IPS-NIHi7 (cell line): ENCODE measurements around the gene NAGK.
"Not testable (repeated sequence)": the region's sequence is repeated elsewhere in the genome, so short reads cannot be mapped to it uniquely, and the experiment has no call there.

Experiments
- DNase-seq: peaks from one replicate; pipeline ENCODE4 v3.0.0; 2012; ENCODE audit warnings: mixed read lengths; ENCODE audit errors: extremely low spot score

The NAGK gene

GRCh38 chr2:71068218-71069035 lies at the start of gene NAGK:
Gene NAGK (plus strand): TSS chr2:71068648. CDS start chr2:71068684, 36 bp downstream.
- peak; percentile 99 for DNase-seq

DNA sequence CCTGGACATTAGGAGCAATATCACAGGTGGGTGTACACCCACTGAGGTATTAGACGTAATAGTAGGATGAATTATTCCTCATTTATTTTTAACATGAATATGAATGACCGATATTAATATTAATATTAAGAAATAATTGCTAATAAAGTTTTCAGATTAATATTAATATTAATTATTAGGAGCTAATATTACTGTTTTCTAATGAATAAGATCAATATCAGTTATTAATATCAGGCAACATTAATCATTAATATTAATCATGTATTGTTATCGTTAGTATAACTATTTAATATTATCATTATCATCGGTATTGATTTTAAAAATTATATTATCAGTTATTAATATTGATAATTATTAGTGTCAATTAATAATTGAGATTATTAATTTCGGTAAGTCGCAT lies 48.5 kb upstream of the NAGK start:
- not testable (repeated sequence) for DNase-seq

DNA sequence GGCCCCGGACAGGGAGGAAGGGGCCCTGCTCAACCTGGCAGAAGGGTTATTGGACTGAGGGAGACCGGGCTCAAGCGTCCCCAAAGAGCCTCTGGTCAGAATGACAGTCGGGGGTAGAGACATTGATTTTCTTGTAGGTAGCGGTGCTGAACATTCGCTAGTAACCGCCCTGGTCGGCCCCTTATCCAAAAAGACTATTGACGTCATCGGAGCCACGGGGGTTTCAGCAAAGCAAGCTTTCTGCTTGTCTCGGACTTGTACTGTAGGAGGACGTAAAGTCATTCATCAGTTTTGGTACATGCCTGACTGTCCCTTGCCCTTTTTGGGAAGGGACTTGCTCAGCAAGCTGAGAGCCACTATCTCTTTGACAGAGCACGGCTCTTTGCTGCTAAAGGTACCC lies 47.1 kb upstream of the NAGK start:
- DNase-seq: not testable (repeated sequence)

DNA sequence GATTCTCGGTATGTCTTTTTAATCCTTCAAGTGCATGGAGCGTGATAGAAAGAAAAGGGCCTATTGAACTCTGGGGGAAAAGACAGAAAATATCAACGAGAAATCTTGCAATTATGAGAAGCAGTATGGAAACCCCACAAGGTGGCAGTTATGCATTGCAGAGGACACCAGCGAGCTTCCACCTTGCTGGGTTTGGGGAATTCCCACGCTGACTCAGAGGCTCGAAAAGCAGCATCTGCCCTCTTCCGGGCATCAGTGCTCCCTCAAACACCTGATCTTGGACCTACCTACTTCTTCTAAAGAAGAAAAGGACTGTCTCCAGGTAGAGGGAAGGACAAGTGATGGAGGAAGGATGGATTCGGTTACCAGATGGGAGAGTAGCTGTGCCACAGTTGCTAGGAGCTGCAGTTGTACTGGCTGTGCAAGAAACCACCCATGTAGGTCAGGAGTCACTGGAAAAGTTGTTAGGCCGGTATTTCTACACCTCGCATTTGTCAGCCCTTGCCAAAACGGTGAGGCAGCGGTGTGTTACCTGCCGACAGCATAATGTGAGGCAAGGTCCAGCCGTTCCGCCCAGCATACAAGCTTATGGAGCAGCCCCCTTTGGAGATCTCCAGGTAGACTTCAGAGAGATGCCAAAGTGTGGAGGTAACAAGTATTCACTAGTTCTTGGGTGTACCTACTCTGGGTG lies 44.8 kb upstream of the NAGK start:
- DNase-seq: not testable (repeated sequence)

DNA sequence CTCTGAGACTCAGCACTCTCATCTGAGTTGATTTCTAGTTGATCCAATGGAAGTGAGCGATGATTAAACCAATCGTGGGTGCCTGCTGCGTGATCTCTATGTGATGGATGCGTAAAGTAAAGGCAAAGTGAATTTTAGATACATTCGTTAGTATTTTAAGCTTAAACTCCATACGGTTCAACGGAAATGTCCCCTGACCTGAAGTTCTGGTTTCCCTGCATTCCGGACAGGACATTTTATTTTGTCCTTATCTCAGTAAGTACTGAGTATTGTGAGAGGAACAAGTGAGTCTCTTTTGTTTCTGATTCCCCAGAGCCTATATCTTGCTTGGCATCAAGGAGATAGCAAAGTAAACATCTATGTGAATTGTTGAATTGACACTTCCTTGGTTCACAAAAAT lies 32.2 kb upstream of the NAGK start:
- DNase-seq: not testable (repeated sequence)

- DNase-seq: no peak
Measured at GRCh38 chr2:71042287-71042686, 26.2 kb upstream of the NAGK start.

DNA sequence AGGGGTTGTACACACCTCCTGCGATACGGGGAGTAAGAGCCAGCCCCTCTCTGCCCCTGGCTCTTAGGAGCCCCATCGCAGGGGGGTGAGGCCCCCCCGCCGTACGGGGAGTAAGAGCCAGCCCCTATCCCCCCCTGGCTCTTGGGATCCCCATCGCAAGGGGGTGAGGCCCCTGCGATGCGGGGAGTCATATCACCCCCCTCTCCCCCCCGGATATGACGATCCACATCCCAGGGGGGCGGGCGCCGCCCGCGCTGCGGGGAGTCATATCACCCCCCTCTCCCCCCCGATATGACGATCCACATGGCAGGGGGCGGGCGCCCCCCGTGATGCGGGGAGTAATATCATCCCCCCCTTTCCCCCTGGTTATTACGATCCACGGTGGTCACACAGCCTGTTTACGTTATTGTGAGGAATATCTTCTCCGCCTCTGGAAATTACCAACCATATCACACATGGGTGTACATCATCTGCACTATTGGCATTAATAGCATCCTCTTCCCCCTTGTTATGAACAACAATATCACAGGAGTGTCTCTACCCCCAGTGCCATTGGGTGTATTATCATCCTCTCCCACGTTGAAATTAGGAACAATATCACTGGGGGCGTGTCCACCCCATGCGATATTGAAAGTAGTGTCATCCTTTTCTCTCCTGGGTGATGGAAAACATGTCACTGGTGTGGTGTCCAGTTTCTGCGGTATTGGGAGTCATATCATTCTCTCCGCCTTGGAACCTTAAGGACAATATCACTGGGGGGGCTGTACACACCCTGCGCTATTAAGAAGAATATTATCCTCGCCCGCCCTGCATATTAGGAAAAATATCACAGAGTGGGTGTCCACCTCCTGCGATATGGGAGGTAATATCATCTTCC lies 24.7 kb upstream of the NAGK start:
- no peak for DNase-seq

DNA sequence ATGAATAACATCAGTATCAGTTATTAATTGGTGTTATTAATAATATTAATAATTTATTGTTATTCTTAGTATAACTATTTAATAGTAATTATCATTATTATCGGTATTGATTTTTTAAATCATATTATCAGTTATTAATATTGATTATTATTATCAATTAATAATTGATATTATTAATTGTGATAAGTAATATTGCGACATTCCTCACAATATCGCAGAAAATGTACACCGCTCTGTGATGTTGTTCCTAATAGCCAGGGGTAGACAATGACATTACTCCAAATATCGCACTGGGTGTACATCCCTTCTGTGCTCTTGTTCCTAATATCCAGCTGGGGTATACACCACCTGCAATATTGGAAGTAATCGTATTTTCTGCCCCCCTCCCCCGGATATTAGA lies 23.3 kb upstream of the NAGK start:
- no peak for DNase-seq

DNA sequence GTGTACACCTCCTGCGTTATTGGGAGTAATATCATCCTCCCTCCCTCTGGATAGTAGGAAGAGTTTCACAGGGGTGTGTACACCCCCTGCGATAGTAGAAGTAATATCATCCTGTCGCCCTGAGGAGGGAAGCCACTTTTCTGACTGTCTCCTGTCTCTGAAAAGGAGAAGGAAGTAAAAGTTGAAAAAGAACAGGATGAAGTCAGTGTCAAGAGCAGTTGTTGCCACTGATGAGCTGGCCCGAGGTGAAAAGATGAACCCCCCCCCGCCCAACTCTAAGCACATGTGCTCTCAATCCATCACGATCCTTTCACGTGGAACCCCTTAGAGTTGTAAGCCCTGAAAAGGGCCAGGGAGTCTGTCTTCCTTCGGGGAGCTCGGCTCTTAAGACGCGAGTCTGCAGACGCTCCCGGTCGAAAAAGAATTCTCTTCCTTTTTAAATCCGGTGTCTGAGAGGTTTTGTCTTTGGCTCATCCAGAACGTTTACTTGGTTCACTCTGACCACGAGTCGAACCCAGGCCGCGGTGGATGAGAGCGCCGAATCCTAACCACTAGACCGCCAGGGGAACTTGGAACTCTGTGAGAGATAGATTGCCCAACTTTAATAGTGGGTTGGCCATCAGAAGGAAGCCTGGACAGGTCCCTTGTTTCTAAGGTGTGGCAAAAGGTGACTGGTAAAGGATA lies 22.4 kb upstream of the NAGK start:
- DNase-seq: no peak

GRCh38 chr2:71048096-71048495 lies 20.4 kb upstream of the NAGK start:
- DNase-seq: no peak

- not testable (repeated sequence) for DNase-seq
Measured at GRCh38 chr2:71049704-71050360, 18.6 kb upstream of the NAGK start.

- DNase-seq: not testable (repeated sequence)
Measured at GRCh38 chr2:71055206-71055740, 13.2 kb upstream of the NAGK start.

- DNase-seq: no peak
Measured at GRCh38 chr2:71060211-71060610, 8.2 kb upstream of the NAGK start.

- no peak for DNase-seq
Measured at GRCh38 chr2:71060871-71061270, 7.6 kb upstream of the NAGK start.

DNA sequence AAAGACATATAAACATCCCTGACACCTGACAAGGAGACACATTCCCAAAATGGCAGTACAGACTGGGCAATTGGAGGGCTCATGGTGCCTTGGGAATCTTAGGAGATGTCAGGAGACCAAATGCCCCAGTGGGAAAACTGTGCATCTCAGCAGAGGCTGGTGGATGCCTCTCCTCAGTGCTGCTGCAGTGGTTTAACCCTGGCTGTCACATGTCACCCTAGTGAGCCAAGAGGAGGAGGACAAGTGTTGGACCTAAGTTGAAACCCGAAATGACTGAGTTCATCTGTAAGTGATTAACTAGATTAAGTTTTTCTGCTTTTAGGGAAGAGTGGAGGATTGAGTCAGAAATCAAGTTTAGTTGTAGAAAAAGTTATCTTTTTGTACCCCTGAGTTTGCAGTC lies 5.2 kb upstream of the NAGK start:
- no peak for DNase-seq

GRCh38 chr2:71064110-71064611 lies 4.3 kb upstream of the NAGK start:
- no peak for DNase-seq

GRCh38 chr2:71064754-71065621 lies 3.5 kb upstream of the NAGK start:
- DNase-seq: no peak

DNA sequence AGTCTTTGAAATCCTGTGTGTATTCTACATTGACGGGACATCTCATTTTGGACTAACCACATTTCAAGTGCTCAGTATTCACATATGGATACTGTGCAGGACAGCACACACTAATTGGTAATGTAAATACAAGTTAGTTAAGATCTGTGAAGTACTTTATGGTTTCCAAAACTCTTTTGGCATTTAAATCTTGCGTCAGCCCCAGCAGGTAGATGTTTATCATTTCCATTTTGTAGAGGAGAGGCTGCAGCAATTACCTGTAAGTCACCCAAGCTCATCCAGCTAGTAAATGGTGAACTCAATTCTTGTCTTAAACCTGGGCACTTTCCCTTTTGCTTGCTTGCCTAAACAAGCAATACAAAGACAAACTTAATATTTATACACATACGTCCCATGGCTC lies 1.6 kb upstream of the NAGK start:
- DNase-seq: no peak

DNA sequence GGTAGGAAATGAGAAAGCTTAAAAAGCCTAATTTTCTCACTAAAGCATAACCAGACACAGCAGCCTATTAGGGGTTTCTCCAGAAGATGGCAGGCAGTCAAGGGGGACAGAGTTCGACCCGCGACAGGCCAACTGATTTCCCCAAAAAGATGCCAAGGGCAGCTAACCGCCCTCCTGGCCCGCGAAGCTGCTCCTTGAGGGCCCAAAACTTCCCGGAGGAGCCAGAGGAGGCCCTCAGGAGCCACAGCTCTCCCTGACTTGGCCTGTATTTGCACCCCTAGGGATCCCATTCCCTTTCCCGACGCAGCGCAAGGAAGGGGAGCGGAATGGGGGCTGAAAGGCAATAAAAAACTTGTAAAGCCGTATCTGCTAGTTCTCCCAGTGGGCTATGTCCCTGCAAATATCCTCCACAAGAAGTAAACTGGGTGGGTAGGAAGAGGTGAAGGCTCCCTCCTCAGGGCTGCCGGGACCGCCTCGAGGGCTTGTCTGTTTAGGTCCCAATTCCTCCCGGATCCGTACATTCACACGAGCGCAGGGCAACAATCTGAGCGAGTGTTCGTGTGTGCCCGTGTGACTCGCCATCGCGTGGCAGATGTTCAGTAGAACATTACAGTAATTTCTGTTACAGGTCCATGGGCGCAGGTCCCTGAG lies 756 bp upstream of the NAGK start:
- peak; percentile 57 for DNase-seq
